ENCODE measurements around the gene DPP10.

DNA sequence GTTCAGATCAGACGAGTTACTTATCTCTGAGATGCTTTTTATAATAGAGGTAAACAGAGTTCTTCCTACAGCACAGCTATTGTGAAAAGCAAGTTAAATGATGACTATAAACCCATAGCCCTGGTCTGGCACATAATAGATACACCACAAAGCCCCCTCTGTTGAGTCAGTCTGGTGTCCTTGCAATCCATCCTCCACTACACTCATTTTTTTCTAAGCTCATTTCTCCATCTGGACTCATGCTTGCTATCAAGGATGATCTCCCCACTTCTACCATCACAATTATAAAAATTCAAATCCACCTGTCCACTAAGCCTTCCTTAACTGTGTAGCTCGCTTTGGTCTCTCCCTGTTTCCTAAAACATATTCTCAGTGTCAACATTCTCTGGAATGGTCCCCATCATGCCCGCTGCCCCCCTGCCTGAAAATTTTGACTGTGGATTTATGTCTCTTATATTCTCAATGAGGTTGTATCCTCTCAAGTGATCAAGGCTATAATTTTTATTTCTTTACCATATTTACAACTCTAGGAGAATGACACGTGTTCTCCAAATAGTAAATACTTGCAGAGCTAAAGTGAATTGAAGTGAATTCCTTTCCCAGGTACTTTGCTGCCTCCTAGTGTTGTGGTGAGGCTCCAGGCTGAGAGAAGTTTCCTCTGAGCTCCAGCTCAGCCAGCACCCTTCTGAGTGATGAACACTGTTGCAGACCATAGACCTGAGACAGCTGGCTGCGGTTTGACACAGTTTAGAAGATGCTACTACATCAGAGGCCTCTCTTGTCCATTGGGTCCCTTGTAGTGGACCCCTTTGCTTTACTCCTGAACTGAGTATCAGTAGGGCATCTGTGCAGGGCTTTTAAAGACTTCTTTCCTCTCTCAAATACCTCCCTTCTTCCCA, 108.7 kb downstream of the DPP10 start:
- TF ChIP-seq RFX5 (IDR thresholded peaks at IDR 0.05; ENCODE audit: low read depth, low read length) (no peak), SIN3A (IDR thresholded peaks at IDR 0.05; ENCODE audit: low read depth, low read length) (no peak), CBX3 (IDR thresholded peaks at IDR 0.05; ENCODE audit: borderline replicate concordance, low read depth) (no peak)

All from GM12878 (cell line).